Caco-2 (cell line): ENCODE data around the gene FCN3. TPM values are rescaled to one million over a fixed set of nuclear protein-coding genes. Genes with fewer than 3 reads are reported as not detected.

Experiments
- BruUV-seq: library from RNA; stranded (reverse); fragments of 400-500 nt; replicated peaks from 2 replicates; lab custom pipeline; 2021; lab: Mats Ljungman, UMichigan
- CTCF ChIA-PET: fragments of 300-600 bp; sonication (Branson Sonifier 250); formaldehyde crosslinking; loops from one replicate; lab custom pipeline; 2022; ENCODE audit warnings: antibody characterized with exemption; lab: Charles Lee
- POLR2A ChIA-PET: fragments of 300-600 bp; sonication (Branson Sonifier 250); formaldehyde crosslinking; loops from one replicate; lab custom pipeline; 2022; ENCODE audit warnings: antibody characterized with exemption; lab: Charles Lee
- DNase-seq, 2 experiments: peaks; one replicate each; pipeline versions ENCODE4 v3.0.0 to v3.0.0-alpha.2; 2020 to 2022
- H3K27me3 ChIP-seq: replicated peaks from 2 replicates; pipeline ENCODE4 v1.6.0; 2011; ENCODE audit warnings: low read length; ENCODE audit not compliant: control insufficient read depth, insufficient read depth
- H3K36me3 ChIP-seq: 2 replicates; pipeline ENCODE4 v1.5.1; 2011; ENCODE audit warnings: low read length; ENCODE audit not compliant: control insufficient read depth, insufficient read depth
- H3K4me1 ChIP-seq: fragments of 250-450 bp; sonication (Bioruptor Pico); 2 replicates; pipeline ENCODE4 v1.5.1; 2020; ENCODE audit warnings: mild to moderate bottlenecking
- H3K4me3 ChIP-seq: 2 replicates; pipeline ENCODE4 v1.5.1; 2011; ENCODE audit warnings: low read depth, mild to moderate bottlenecking, control low read depth, low read length
- H3K9me3 ChIP-seq: fragments of 250-450 bp; sonication (Bioruptor Pico); 2 replicates; pipeline ENCODE4 v1.5.1; 2020; ENCODE audit warnings: mild to moderate bottlenecking, moderate library complexity
- H3K27ac Mint-ChIP-seq: one replicate; pipeline ENCODE4 v1.8.0; 2022; ENCODE audit warnings: mixed read lengths; ENCODE audit not compliant: unreplicated experiment
- H3K27me3 Mint-ChIP-seq: one replicate; pipeline ENCODE4 v1.8.0; 2022; ENCODE audit warnings: mixed read lengths; ENCODE audit not compliant: insufficient read depth, unreplicated experiment
- H3K36me3 Mint-ChIP-seq: one replicate; pipeline ENCODE4 v1.8.0; 2022; ENCODE audit warnings: mild to moderate bottlenecking, mixed read lengths; ENCODE audit not compliant: insufficient read depth, unreplicated experiment
- H3K4me1 Mint-ChIP-seq: one replicate; pipeline ENCODE4 v1.8.0; 2022; ENCODE audit warnings: low read depth, mixed read lengths; ENCODE audit not compliant: unreplicated experiment
- H3K4me3 Mint-ChIP-seq: one replicate; pipeline ENCODE4 v1.8.0; 2022; ENCODE audit warnings: mild to moderate bottlenecking, moderate library complexity, mixed read lengths; ENCODE audit not compliant: unreplicated experiment
- H3K9me3 Mint-ChIP-seq: one replicate; pipeline ENCODE4 v1.8.0; 2022; ENCODE audit warnings: mixed read lengths; ENCODE audit not compliant: unreplicated experiment
- CTCF ChIP-seq, 2 experiments: fragments of 200-600 bp in 1 of 2; IDR thresholded peaks; 1 replicate in 1 of 2; 2 replicates in 1 of 2; pipeline versions ENCODE4 v1.5.1 to v1.8.0; 2011 to 2022; ENCODE audit warnings: antibody characterized with exemption in 1 of 2, control low read depth in 1 of 2, inconsistent platforms in 1 of 2, low read depth in 1 of 2, low read length in 1 of 2, mild to moderate bottlenecking in 1 of 2, moderate library complexity in 1 of 2; ENCODE audit not compliant: insufficient read depth in 1 of 2, severe bottlenecking in 1 of 2, unreplicated experiment in 1 of 2
- intact Hi-C: fragments of 100-400 bp; cut with micrococcal nuclease; formaldehyde crosslinking; loops from one replicate; pipeline ENCODE4 v1.10.0; 2022; ENCODE audit not compliant: unreplicated experiment
- total RNA-seq: library from RNA; stranded (reverse); gene quantifications from 2 replicates; pipeline ENCODE4 v1.2.3, GENCODE V29; 2022

The FCN3 gene
- total RNA-seq, 1 experiment from 2014 or later, result not detected

GRCh38 chr1:27402349-27402754 lies 27.7 kb upstream of the FCN3 start:
- intact Hi-C loops, result no loop called here
- Mint-ChIP-seq H3K27me3 (no peaks in the 10 kb centered on the region), H3K36me3 (peaks cover 28% of the 10 kb centered on the region), H3K27ac (no peak overlapping the region), H3K4me3 (no peak overlapping the region), H3K9me3 (no peaks in the 10 kb centered on the region), H3K4me1 (peaks cover 6% of the 10 kb centered on the region)
- no TSS peak for BruUV-seq
- Histone ChIP-seq H3K9me3 (no peaks in the 10 kb centered on the region), H3K36me3 (no peaks in the 10 kb centered on the region), H3K4me1 (peaks cover 8% of the 10 kb centered on the region; the same call in 1 of the 2 replicates), H3K4me3 (no peak overlapping the region), H3K27me3 (no peaks in the 10 kb centered on the region)
- DNase-seq, result no peak
- POLR2A ChIA-PET, result no interaction called here
- CTCF ChIA-PET, result interaction anchor here (0.6 to 1.3 kb wide), 3 partner anchors 14 to 94 kb away, joined by 3 to 4 read pairs (median 3); partner anchors contain the start of gene MAP3K6
- no peak for TF ChIP-seq CTCF (IDR thresholded peaks at IDR 0.05; ENCODE audit: insufficient read depth in 1 of 2, low read depth in 1 of 2, low read length in 1 of 2, severe bottlenecking in 1 of 2, unreplicated experiment in 1 of 2)

- DNase-seq, result no peak
- Mint-ChIP-seq H3K9me3 (no peaks in the 10 kb centered on the region), H3K4me3 (no peak overlapping the region), H3K4me1 (peaks cover 6% of the 10 kb centered on the region), H3K27ac (no peak overlapping the region), H3K27me3 (no peaks in the 10 kb centered on the region), H3K36me3 (peaks cover 28% of the 10 kb centered on the region)
- intact Hi-C loops, result no loop called here
- no peaks in the 10 kb centered on the region for H3K27me3 ChIP-seq
- POLR2A ChIA-PET, result no interaction called here
- no TSS peak for BruUV-seq
- no peaks in the 10 kb centered on the region for H3K9me3 ChIP-seq
- CTCF ChIA-PET, result no interaction called here
- H3K4me3 ChIP-seq, result no peak overlapping the region
- peaks cover 8% of the 10 kb centered on the region; the same call in 1 of the 2 replicates for H3K4me1 ChIP-seq
- no peak for TF ChIP-seq CTCF (IDR thresholded peaks at IDR 0.05; ENCODE audit: insufficient read depth in 1 of 2, low read depth in 1 of 2, low read length in 1 of 2, severe bottlenecking in 1 of 2, unreplicated experiment in 1 of 2)
- H3K36me3 ChIP-seq, result no peaks in the 10 kb centered on the region
These were observed 26.3 kb upstream of the FCN3 start for GRCh38 chr1:27400963-27401341.

- no peak overlapping the region for H3K4me3 Mint-ChIP-seq
- no peaks in the 10 kb centered on the region for H3K27me3 Mint-ChIP-seq
- no peaks in the 10 kb centered on the region for H3K9me3 Mint-ChIP-seq
- no peak for DNase-seq
- H3K36me3 ChIP-seq, result no peaks in the 10 kb centered on the region
- no peaks in the 10 kb centered on the region for H3K9me3 ChIP-seq
- BruUV-seq, result no TSS peak
- ChIA-PET CTCF (interaction anchor here (0.6 kb wide), 1 partner anchor 101 kb away, joined by 3 read pairs; no protein-coding TSS in a partner anchor), POLR2A (no interaction called here)
- H3K27me3 ChIP-seq, result no peaks in the 10 kb centered on the region
- TF ChIP-seq CTCF (IDR thresholded peaks at IDR 0.05; ENCODE audit: insufficient read depth in 1 of 2, low read depth in 1 of 2, low read length in 1 of 2, severe bottlenecking in 1 of 2, unreplicated experiment in 1 of 2), result no peak
- H3K4me1 Mint-ChIP-seq, result peaks cover 6% of the 10 kb centered on the region
- intact Hi-C loops, result no loop called here
- no peak overlapping the region for H3K4me3 ChIP-seq
- H3K27ac Mint-ChIP-seq, result no peak overlapping the region
- peaks cover 28% of the 10 kb centered on the region for H3K36me3 Mint-ChIP-seq
- peaks cover 8% of the 10 kb centered on the region; the same call in 1 of the 2 replicates for H3K4me1 ChIP-seq
These were observed 25.7 kb upstream of the FCN3 start for GRCh38 chr1:27400082-27400962.
